ENCODE measurements around the gene POMT2.

DNA sequence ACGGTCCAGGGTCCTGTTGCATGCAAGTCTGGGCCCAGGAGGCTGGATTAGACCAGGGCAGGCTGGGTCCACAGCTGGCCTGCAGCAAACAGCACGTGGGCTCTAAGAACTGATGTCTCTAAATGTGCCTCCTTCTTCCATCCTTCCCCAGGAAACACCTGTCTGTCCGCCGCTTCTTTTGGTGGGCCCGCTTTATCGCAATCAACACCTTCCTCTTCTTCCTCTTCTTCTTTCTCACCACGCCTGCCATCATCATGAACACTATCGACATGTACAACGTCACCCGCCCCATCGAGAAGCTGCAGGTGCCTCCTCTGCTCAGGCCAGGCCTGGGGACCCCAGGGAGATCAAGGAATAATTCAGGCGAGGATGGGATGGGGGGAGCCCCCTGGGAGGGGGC lies 77.9 kb downstream of the POMT2 start:
- TF ChIP-seq POLR2AphosphoS5 (IDR thresholded peaks at IDR 0.05; ENCODE audit: low read depth, low read length) (no peak), POLR2A (IDR thresholded peaks at IDR 0.05; ENCODE audit: low read depth, low read length) (no peak)

Measured in GM12892 (cell line).